Activated CD4-positive, alpha-beta T cell treated with anti-CD3 and anti-CD28 coated beads, Interleukin-2, Interleukin-4, amounts not matched to agents 100 ng/mL and 50 ng/mL, durations not matched to agents 16 hours and 8 hours (primary cell): ENCODE results near the gene ZNF57.
"Not testable (repeated sequence)": the region's sequence is repeated elsewhere in the genome, so short reads cannot be mapped to it uniquely, and the experiment has no call there.

ENCODE experiments used
- DNase-seq: peaks from one replicate; pipeline ENCODE4 v3.0.0-alpha.2; 2020; ENCODE audit warnings: low spot score

The ZNF57 gene

DNA sequence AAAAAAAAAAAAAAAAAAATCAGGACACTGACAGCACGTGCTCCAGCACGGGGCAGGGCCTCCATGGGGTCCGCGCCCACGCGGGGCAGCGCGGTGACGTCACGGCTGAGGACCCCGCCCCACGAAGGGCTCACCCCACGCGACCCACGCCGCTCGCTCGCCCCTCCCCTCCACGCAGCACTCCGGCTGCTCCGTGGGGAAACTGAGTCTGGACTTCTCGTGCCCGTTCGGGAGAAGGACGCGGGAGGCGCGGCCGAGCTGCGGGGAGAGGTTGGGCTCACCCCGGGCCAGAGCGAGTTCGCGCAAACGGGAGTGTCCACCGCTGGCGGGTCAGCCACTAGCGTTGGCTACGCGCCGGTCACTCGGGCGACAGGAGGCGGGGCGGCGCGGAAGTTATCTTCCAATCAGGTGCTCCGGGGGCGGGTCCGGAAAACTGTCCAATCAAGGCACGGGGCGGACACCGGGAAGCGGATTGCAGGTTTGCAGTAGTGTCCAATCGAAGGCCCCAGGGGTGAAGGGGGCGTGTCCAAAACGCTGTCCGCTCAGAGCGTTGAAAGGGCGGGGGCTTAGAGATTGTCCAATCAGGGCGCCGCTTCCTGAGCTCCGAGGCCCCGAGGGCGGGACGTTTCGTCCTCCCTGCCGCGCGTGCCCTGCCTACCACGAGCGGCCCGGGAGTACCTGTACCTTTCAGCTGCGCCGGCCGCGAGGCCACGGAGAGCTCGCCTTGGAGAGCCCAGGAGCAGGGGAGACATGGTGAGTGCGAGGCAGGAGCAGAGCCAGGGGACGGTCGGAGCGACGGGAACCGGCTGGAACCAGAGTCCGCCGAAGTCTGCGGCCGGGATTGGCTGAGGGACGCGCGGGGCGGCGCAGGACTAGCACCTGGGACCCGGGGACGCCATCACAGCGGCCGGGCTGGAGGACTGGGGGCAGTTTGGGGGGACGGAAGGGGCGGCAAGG, at the start of gene ZNF57:
Gene ZNF57 (plus strand): TSS at position 633 of the 957 bp plus-strand sequence. CDS start 118 bp downstream, at position 751.
- DNase-seq = peak; percentile 98

DNA sequence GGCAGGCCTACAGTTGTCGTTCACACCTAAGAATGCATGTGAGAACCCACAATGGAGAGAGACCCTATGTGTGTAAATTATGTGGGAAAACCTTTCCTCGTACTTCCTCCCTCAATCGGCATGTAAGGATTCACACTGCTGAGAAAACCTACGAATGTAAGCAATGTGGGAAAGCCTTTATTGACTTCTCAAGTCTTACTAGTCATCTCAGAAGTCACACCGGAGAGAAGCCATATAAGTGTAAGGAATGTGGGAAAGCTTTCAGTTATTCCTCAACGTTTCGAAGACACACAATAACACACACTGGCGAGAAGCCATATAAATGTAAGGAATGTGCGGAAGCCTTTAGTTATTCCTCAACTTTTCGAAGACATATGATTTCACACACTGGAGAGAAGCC, 48.1 kb upstream of the ZNF57 start:
- DNase-seq = no peak

DNA sequence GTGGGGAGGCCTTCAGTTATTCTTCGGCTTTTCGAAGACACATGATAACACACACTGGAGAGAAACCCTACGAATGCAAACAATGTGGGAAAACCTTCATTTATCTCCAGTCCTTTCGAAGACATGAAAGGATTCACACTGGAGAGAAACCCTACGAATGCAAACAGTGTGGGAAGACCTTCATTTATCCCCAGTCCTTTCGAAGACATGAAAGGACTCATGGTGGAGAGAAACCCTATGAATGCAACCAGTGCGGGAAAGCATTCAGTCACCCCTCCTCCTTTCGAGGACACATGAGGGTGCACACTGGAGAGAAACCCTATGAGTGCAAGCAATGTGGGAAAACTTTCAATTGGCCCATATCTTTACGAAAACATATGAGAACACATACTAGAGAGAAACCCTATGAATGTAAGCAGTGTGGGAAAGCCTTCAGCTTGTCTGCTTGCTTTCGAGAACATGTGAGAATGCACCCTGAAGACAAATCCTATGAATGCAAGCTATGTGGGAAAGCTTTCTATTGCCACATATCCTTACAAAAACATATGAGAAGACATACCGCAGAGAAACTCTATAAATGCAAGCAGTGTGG, 47.6 kb upstream of the ZNF57 start:
- DNase-seq = no peak

DNA sequence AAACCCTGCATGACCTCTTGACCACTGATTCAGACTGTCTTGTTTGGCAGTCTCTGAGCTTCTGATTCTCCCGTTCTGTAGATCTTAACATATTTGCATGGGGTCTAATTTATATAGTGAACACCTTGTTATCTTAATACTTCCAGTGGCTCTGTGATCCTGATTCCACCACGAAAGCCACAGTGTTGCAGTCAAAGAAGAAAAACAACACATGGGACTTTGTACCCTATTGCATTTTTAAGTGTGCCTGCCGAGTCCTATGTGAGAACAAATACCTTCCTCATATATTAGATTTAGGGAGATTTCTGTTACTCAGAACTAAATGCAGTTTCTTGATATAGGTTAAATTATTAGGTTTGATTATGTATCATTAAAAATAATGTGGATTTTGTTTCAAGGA, 45.9 kb upstream of the ZNF57 start:
- no peak for DNase-seq

DNA sequence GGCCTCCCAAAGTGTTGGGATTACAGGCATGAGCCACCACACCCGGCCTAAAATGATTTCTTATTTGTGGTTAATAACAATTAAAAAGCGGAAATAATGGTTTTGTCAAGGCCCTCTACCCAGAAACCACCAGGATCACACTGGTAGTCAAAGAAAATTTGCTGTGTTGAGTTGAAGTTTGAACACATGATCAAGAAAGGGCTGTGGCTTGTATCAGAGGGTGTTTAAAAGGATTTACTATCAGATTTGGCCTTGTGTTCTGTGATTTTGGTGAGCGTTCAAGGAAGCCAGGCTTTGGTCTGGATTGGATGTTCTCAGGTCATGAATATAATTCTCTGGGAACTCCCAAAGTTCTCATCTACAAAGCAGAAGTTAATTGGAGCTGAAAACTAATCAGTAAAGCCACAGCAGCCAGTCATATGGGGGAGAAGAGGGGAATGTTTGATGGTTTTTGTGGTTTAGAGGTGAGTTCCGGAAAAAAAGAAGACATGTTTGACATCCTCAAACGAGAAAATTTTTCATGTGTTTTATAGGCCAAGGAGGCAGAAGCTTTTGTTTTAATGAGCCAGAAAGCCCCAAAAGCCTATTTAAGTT, 44.2 kb upstream of the ZNF57 start:
- no peak for DNase-seq

DNA sequence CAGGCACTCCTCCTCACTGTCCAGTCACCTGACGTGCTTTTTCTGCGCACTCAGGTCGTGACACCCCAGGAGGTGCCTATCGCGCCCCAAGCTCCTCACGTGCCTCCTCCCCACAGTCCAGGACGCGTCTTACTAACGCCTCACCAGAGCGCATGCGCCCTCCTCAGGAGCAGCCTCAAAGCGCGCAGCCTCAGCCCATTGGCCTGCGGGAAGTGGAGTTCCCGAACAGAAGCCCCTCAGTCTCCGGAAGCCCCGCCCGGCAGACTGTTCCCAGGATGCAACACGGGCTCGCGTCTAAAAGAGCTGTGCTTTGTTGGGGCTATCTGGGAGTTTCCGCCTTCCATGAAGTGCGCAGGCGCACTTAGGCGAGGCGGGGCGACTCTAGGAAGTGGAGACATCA, 41.9 kb upstream of the ZNF57 start:
- no peak for DNase-seq

DNA sequence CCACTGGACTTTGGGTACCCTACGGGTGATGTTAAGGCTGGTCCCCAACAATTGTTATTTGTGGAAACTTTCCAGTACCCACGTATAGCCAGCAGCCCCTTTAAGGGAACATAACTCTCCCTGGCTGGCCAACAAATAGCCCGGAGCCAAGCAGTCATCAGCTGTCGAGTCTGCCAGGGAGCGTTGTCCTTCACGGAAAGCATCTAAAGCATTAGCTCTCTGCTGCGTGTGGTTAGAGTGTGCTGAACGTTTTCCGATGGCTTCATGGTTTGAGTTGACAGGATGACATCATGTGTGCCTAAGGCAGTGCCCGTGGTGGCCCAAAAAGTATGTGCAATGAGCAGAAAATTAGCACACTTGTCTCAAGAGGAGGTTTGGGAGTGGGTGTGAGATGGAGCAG, 36.9 kb upstream of the ZNF57 start:
- DNase-seq = no peak

DNA sequence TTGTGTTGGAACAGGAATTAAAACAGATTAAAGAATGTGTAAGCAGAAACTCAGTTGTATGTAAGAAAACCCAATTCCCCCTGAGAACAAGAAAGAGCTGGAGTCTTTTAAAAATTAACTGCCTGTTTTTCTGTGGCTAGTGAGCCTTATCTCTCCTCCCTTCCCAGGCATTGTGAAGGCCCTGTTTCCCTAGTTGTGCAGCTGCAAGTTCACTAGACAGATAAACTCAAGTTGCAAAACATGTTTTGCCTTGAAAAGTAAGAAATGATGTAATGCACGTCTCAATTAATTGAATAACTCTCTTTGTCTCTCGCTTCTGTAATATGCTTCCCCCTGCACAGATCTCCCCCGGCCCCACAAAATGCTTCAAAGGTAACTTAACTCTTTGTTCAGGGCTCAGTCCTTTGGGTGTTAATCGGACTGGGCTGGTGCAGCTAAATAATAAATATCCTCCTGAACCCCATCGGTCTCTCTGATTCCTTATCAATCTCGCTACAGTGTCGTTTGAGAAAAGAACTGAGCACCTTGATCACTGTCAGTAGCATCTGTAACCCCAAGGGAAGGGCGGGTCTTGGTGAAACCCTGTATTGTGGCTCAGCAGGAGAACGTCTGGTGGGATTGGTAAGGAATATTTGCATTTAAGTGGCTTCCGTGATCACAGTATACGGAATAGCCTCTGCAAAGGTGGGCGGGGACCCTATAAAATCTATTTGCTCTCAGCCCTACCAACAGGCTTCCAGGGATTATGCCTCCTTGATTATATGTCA, 35.2 kb upstream of the ZNF57 start:
- no peak for DNase-seq

DNA sequence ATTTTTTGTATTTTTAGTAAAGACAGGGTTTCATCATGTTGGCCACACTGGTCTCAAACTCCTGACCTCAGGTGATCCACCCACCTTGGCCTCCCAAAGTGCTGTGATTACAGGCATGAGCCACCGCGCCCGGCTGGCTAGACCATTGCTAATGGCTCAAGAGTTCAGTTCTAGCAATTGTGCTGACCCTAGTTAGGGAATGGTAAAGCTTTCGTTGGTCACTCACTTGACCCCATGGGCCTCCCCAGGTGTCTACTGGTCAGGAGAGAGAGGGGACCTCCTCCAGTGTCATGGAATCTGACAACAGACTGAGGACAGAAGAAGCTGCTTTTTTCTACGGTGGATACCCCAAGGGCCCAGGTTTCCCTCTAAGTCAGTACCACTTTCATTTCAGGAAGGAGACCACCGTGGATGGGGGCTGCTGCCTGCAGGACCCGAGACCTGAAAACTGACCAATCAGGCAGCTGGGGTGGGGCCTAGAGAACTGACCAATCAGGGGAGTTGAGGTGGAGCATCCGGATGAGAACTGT, 34.2 kb upstream of the ZNF57 start:
- DNase-seq = no peak

DNA sequence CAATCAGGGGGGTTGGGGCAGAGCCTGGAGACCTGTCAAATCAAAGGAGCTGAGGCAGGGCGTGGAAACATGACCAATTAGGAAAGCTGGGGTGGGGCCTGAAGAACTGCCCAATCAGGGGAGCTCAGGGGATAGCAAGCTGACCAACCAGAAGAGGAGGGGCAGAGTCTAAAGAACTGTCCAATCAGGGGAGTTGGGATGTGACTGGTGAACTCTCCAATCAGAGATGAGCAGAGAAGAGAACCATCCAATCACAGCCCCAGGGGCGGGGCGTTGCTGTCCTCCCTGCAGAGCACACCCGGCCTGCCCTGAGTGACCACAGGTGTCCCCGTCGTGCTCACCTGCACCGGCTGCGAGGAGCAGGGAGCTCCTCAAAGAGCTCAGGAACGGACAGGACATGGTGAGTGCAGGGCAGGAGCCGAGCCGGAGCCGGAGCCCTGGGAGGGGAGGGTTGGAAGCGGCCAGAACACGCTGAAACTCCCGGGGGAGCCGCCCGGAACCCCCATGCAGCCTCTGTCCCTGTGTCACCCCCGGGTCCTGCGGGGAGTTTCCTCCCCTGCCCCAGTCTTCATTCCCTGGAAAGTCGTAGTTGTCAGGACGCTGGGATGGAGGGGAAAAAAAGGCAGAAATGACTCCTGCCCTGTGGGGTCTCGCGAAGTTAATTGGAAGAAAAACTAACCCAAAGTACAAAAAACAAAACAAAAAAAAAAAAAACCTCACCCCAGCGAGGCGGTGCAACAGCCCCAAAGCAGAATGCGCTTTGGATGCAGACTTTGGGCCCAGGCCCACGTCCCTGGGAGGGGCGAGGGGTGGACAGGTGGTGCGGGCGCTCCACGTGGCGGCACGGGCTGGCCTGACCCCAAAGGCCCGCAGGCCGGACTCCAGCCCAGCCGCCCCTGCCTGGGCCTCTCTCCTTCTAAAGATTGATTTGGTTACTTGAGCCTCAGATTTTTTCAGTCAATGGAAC, 33.4 kb upstream of the ZNF57 start, which contains the start of gene ZNF556:
Gene ZNF556 (plus strand): TSS at position 311 of the 967 bp plus-strand sequence. CDS start 87 bp downstream, at position 398.
- DNase-seq = no peak

DNA sequence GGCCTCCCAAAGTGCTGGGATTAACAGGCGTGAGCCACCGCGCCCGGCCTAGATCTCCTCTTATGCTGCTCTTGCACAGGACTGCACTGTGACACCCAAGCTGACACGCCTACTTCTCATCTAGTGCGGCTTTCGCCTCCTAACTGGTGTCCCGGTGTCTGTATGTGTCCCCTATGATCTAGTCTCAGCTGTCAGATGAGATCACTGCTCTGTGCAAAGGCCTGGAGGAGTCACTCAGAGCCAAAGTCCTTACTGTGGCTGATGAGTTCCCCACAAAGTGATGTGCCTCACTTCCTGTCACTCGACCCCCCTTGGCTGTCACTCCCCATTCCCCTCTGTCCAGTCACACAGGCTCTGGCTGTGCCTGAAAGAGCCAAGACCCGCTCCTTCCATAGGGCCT, 31.1 kb upstream of the ZNF57 start:
- no peak for DNase-seq

DNA sequence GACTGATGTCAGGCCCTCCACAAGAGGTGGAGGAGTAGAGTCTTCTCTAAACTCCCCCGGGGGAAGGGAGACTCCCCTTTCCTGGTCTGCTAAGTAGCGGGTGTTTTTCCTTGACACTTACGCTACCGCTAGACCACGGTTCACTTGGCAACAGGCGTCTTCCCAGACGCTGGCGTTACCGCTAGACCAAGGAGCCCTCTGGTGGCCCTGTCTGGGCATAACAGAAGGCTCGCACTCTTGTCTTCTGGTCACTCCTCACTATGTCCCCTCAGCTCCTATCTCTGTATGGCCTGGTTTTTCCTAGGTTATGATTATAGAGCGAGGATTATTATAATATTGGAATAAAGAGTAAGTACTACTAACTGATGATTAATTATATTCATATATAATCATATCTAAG, 28.6 kb upstream of the ZNF57 start:
- not testable (repeated sequence) for DNase-seq

DNA sequence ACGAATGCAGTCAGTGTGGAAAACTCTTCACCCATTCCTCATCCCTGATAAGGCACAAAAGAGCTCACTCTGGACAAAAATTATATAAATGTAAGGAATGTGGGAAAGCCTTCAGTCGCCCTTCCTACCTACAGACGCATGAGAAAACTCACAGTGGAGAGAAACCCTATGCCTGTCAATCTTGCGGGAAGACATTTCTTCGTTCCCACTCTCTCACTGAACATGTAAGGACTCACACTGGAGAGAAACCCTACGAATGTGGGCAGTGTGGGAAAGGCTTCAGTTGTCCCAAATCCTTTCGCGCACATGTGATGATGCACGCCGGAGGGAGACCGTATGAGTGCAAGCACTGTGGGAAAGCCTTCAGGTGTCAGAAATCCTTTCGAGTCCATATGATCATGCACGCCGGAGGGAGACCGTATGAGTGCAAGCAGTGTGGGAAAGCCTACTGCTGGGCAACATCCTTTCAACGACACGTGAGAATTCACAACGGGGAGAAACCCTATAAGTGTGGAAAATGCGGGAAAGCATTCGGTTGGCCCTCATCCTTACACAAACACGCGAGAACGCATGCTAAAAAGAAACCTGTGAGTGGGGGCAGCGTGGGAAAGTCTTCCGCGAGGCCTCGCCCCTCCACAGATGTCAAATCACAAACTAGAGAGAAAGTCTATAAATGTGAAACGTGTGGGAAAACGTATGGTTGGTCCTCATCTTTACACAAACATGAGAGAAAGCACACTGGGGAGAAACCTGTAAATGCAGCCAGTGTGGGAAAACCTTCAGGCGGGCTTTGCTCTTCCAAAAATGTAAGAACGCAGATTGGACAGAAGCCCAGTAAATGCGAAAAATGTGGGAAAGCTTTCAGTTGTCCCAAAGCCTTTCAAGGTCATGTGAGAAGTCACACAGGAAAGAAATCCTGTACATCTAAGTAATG, 23.1 kb upstream of the ZNF57 start:
- DNase-seq = no peak

DNA sequence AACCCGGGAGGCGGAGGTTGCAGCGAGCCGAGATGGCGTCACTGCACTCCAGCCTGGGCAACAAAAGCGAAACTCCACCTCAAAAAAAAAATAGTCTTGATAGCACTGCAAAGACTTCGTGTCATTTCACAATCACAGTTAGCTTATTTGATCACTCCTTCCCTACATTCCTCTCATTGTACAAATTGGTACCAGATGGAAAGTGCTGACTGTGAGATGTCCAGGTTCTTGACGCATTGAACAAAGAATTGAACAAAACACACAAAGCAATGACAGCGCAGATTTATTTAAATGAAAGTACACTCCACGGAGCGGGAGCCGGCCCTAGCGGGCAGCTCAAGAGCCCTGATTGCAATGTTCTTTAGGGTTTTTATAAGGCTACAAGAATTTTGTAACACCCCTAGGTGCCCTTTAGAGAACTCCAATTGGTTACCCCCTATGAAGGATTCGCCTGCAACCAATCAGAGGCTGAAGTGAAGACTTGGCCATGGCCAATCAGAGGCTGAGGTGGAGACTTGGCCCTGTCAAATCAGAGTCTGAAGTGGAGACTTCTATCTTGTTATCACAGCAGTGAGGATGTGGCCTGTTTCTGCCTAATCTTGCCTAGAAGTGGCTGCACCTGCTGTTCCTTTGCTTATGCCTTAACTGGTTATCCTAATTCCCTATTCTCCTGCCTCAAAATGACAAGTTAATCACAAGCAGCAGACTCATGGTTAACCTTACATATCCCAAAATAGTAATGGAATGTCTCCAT, 16.9 kb upstream of the ZNF57 start:
- DNase-seq = no peak

DNA sequence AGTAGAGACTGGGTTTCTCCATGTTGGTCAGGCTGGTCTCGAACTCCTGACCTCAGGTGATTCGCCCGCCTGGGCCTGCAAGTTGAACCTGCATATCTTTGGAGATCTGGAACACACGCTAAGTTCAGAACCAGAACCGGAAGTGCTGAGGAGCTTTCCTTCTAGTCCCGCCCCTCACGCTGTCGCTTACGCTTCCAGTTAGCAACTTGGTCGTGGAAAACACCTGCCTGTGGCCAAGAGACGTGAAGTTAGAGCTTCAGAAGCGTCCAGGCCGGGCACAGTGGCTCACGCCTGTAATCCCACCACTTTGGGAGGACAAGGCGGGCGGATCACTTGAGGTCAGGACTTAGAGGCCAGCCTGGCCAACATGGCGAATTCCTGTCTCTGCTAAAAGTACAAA, 15.0 kb upstream of the ZNF57 start:
- DNase-seq = no peak

DNA sequence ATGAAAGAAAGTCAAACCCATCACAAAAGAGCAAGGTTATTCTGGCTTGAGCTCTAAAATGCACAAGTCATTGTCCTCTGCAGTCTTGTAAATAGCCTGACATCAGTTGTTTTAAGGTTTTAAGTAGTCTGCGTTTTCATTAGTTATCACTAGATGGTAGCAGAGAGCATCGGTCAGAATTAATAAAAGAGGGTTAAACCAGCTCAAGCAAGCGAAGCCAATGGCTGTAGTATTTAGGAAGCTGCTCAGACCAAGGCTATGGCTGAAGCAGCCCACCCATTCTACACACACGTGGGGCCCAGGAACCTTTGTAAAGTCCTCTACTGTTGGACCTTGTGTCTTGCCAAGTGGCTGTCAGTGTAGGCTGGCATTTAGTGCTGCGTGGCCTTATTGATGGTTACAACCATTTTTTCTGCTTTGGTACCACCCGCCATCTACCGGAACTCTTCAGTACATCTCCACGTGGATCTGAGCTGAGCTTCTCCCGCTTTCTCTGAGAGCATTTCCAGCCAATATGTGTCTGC, 13.3 kb upstream of the ZNF57 start:
- peak; percentile 34 for DNase-seq

DNA sequence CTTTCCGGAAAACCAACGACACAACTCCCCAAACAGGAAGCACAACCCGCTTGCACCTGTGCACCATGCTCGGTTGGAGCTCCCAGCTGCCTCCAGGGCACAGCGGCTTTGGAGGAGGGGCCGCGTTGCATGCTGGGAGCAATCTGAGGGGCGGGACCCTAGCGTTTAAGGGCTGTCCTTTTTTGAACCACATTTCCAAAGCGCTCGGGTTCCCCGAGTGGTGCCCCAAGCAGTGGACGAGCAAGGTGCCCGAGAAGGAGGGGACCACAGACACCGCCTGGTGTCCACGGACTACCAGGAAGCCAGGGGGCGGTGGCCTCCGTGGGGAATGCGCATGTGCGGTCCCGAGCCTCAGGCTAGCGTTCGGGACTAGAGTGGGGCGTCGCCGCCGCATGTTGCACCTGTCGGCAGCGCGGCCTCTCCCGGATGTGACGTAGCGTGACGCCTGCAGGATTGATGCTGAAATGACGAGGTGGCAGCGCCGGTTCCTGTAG, 11.9 kb upstream of the ZNF57 start:
- no peak for DNase-seq

DNA sequence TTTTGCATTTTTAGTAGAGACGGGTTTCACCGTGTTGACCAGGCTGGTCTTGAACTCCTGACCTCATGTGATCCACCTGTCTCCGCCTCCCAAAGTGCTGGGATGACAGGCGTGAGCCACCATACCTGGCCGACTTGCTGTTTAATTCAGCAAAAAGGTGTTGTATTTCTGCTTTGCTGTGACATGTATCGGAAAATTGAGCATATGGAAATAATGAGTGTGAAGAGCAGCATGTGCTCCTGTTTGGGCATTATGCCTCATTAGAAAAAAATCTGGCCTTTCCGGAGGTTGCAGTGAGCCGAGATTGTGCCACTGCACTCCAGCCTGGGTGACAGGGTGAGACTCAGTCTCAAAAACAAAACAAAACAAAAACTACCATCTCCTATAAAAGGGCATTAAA, 10.2 kb upstream of the ZNF57 start:
- DNase-seq = not testable (repeated sequence)
